Ascending aorta (tissue), 2 donors: ENCODE measurements around the gene MPRIP. TPM values are rescaled to one million over a fixed set of nuclear protein-coding genes. Genes with fewer than 3 reads are reported as not detected.

Experiments
- DNase-seq, 2 donors: peaks; one replicate each; pipeline ENCODE4 v3.0.0-alpha.2; 2019; ENCODE audit warnings: low spot score in 2 of 2
- H3K27ac ChIP-seq, 2 donors: fragments of 200-600 bp; sonication (generic); one replicate each; pipeline ENCODE4 v1.5.1; 2016 to 2017; ENCODE audit warnings: mild to moderate bottlenecking in 1 of 2
- H3K27me3 ChIP-seq: fragments of 200-600 bp; sonication (generic); one replicate; pipeline ENCODE4 v1.5.1; 2017
- H3K36me3 ChIP-seq, 2 donors: fragments of 200-600 bp; sonication (generic); one replicate each; pipeline ENCODE4 v1.5.1; 2016
- H3K4me1 ChIP-seq, 2 donors: fragments of 200-600 bp; sonication (generic); one replicate each; pipeline ENCODE4 v1.5.1; 2016 to 2017; ENCODE audit warnings: mild to moderate bottlenecking in 1 of 2
- H3K4me3 ChIP-seq, 2 donors: fragments of 200-600 bp; sonication (generic); one replicate each; pipeline ENCODE4 v1.5.1; 2016 to 2017; ENCODE audit warnings: mild to moderate bottlenecking in 1 of 2
- H3K9me3 ChIP-seq, 2 donors: fragments of 200-600 bp; sonication (generic); one replicate each; pipeline ENCODE4 v1.5.1; 2016
- intact Hi-C: fragments of 100-400 bp; cut with DNase I; formaldehyde crosslinking; loops from one replicate; pipeline ENCODE4 v1.15.1; 2023
- total RNA-seq: library from RNA; depleted of rRNA; stranded (reverse); fragments of >200 nt; gene quantifications from one replicate; pipeline ENCODE4 v1.1.0, GENCODE V29; 2016
- TF ChIP-seq, protein P1 (sequence below), 3 experiments: fragments of 200-600 bp in 2 of 3; fragments of 450-650 bp in 1 of 3; sonication (generic) in 2 of 3; IDR thresholded peaks; one replicate each; pipeline ENCODE4 v1.5.1; 2016 to 2019; ENCODE audit warnings: antibody characterized with exemption in 3 of 3, mild to moderate bottlenecking in 1 of 3, moderate library complexity in 1 of 3

MPRIP gene
- total RNA-seq, 1 donor from 2014 or later, result 246 TPM

DNA sequence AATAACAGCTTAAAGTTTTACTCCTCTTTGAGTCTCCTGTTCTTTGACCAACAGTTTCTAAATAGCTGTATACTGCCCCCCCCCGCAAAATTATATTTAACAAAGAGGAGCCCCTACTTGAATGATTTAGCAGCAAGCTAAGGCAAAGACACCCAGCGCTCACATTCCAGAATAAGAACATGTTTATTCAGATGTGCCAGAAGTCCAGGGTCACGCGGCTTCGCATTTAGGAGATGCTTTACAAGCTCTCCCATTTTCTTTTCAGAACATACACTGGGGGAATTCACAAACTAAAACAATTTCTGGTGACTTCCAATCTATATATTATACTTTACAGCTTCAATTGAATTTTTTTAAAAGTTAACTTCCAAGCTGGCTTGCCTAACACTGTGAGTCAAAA lies 158.6 kb downstream of the MPRIP start:
- Histone ChIP-seq H3K27me3 (no peaks in the 10 kb centered on the region), H3K36me3 (peaks cover 0 to 4% of the 10 kb centered on the region in 2 donors), H3K4me1 (peaks cover 4 to 26% of the 10 kb centered on the region in 2 donors), H3K27ac (no peak overlapping the region), H3K4me3 (no peak overlapping the region), H3K9me3 (no peaks in the 10 kb centered on the region)
- DNase-seq, result no peak
- TF ChIP-seq, protein P1, sequence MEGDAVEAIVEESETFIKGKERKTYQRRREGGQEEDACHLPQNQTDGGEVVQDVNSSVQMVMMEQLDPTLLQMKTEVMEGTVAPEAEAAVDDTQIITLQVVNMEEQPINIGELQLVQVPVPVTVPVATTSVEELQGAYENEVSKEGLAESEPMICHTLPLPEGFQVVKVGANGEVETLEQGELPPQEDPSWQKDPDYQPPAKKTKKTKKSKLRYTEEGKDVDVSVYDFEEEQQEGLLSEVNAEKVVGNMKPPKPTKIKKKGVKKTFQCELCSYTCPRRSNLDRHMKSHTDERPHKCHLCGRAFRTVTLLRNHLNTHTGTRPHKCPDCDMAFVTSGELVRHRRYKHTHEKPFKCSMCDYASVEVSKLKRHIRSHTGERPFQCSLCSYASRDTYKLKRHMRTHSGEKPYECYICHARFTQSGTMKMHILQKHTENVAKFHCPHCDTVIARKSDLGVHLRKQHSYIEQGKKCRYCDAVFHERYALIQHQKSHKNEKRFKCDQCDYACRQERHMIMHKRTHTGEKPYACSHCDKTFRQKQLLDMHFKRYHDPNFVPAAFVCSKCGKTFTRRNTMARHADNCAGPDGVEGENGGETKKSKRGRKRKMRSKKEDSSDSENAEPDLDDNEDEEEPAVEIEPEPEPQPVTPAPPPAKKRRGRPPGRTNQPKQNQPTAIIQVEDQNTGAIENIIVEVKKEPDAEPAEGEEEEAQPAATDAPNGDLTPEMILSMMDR (IDR thresholded peaks at IDR 0.05), result no peak
- intact Hi-C loops, result loop anchor here (10.0 kb wide), 1 partner anchor 196 kb away; no protein-coding TSS in a partner anchor

DNA sequence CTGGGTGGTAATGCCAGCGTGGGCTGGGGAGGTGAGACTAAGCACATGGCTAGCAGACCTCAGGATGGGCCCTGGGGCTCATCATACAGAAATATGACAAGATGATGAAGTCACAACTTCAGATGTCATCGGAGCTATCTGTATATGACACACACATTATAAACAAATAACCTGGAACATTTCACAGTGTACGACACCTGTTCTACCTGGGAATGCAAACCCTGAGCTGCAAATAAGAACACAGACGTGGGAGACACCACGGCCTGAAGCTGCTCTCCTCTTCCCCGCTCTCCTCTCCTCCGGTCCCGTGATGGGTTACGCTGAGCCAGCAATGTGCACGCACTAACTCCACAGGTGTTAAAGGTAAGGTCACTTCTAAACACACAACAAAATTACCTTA lies 159.0 kb downstream of the MPRIP start:
- Histone ChIP-seq H3K27ac (no peak overlapping the region), H3K4me3 (no peak overlapping the region), H3K27me3 (no peaks in the 10 kb centered on the region), H3K36me3 (peaks cover 0 to 4% of the 10 kb centered on the region in 2 donors), H3K9me3 (no peaks in the 10 kb centered on the region), H3K4me1 (peaks cover 8 to 29% of the 10 kb centered on the region in 2 donors)
- TF ChIP-seq, protein P1 (IDR thresholded peaks at IDR 0.05), result no peak
- DNase-seq, result no peak
- intact Hi-C loops, result loop anchor here (10.0 kb wide), 1 partner anchor 196 kb away; no protein-coding TSS in a partner anchor

DNA sequence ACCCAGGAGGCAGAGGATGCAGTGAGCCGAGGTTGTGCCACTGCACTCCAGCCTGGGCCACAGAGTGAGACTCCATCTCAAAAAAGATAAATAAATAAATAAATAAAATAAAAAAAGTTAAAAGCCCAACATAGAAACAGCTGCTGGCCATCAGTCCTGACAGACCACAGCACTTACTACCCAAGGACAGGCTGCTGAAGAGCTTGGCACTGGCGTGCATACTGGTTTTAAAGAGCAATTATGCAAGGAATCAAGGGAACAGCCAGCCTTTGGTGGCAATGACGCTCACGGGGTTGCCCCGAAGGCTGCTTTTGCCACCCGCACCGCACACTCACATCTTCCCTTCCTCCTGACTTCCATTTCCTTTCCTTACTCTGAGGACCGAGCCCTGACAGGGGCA lies 159.7 kb downstream of the MPRIP start:
- Histone ChIP-seq H3K4me1 (peaks cover 13 to 33% of the 10 kb centered on the region in 2 donors), H3K9me3 (no peaks in the 10 kb centered on the region), H3K36me3 (peaks cover 0 to 4% of the 10 kb centered on the region in 2 donors), H3K4me3 (no peak overlapping the region), H3K27me3 (no peaks in the 10 kb centered on the region), H3K27ac (no peak overlapping the region)
- intact Hi-C loops, result loop anchor here (10.0 kb wide), 1 partner anchor 197 kb away; no protein-coding TSS in a partner anchor
- DNase-seq, result no peak
- TF ChIP-seq, protein P1 (IDR thresholded peaks at IDR 0.05), result no peak

DNA sequence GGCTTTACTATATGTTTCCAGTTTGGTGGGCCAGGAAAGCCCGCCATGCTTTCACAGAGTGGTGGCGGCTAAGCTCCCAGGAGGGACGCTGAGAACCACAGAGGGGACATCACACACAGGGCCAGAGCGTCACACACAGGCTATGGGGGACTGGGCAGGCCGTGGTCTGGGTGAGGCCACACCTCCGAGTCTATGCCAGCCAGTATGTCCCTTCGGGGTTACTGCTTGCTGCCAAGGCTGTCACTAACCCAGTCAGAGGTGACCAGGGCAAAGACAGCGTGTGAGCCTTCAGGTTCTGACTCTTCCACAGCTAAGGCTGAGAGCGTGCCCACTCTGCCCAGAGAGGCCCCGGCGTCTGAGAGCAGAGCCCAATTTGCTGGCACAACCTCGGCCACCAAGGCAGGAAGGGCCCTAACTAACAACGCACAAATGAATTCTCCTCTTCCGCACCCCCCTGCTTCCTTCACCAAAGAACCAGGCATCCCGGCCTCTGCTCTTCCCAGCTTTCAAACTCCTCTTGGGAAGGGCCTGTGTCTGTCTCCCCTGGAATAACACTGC lies 161.0 kb downstream of the MPRIP start:
- H3K4me1 ChIP-seq, result peaks cover 13 to 36% of the 10 kb centered on the region in 2 donors
- H3K36me3 ChIP-seq, result peaks cover 0 to 4% of the 10 kb centered on the region in 2 donors
- H3K9me3 ChIP-seq, result no peaks in the 10 kb centered on the region
- intact Hi-C loops, result loop anchor here (10.0 kb wide), 1 partner anchor 198 kb away; no protein-coding TSS in a partner anchor
- TF ChIP-seq, protein P1 (IDR thresholded peaks at IDR 0.05), result no peak
- no peaks in the 10 kb centered on the region for H3K27me3 ChIP-seq
- DNase-seq, result no peak
- no peak overlapping the region for H3K4me3 ChIP-seq
- peak overlapping the region; percentile 89 to 90 for H3K27ac ChIP-seq

DNA sequence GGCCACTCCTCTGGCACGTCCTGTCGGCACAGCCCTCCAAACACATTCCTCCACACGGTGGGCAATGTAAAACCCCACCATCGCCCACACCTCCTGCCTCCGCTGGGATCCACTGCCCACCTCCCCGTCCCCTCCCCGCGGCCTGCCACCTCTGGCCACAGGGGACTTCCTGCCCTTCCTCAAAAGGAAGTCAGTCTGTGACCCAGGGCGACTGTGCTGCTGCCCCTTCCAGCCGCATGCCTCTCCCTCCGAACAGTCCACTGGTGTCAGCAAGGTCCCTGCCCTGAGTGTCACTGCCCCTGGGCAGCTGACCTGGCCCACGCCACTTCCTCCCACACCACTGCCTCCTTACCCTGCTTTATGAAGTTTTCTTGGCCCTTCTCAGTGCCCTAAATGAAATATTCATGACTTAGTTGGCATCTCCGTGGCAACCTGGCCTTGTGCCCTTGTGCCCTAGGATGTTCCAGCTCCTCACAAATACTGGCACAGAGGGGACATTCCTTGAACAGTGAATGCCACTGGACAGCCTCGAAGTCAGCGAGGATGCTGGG lies 161.9 kb downstream of the MPRIP start:
- TF ChIP-seq, protein P1 (IDR thresholded peaks at IDR 0.05), result no peak
- Histone ChIP-seq H3K27ac (peak overlapping the region; percentile 89 to 90), H3K4me3 (peak overlapping the region in 1 of 2 donors; percentile 13), H3K4me1 (peaks cover 13 to 36% of the 10 kb centered on the region in 2 donors), H3K27me3 (no peaks in the 10 kb centered on the region), H3K9me3 (no peaks in the 10 kb centered on the region), H3K36me3 (peaks cover 0 to 4% of the 10 kb centered on the region in 2 donors)
- intact Hi-C loops, result loop anchor here (1.0 to 10.0 kb wide), 3 partner anchors 14 to 199 kb away; partner anchors contain the start of gene COPS3
- DNase-seq, result peak in 1 of 2 donors; percentile 89
